HG02840 (cell line): ENCODE measurements around the gene MGAT4D.
A peak's percentile ranks its signal among the peaks of the same experiment; 100 is the strongest.
"Not testable (repeated sequence)": the region's sequence is repeated elsewhere in the genome, so short reads cannot be mapped to it uniquely, and the experiment has no call there.

Experiments used
- ATAC-seq: cut with Tn5 transposase; IDR thresholded peaks from one replicate; pipeline ENCODE4 v1.9.1; 2021; ENCODE audit warnings: mild to moderate bottlenecking, moderate library complexity, moderate number of reproducible peaks; ENCODE audit not compliant: unreplicated experiment, low FRiP score

Gene MGAT4D

DNA sequence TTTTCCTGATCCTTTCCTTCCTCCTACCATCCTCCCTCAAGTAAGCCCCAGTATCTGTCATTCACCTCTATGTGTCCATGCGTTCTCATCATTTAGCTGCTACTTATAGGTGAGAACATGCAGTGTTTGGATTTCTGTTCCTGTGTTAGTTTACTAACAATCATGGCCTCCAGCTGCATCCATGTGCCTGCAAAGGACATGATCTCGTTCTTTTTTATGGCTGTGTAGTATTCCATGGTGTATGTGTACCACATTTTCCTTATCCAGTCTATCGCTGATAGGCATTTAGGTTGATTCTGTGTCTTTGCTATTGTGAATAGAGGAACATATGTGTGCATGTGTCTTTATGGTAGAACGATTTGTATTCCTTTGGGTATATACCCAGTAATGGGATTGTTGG, 53.7 kb downstream of the MGAT4D start:
- not testable (repeated sequence) for ATAC-seq

DNA sequence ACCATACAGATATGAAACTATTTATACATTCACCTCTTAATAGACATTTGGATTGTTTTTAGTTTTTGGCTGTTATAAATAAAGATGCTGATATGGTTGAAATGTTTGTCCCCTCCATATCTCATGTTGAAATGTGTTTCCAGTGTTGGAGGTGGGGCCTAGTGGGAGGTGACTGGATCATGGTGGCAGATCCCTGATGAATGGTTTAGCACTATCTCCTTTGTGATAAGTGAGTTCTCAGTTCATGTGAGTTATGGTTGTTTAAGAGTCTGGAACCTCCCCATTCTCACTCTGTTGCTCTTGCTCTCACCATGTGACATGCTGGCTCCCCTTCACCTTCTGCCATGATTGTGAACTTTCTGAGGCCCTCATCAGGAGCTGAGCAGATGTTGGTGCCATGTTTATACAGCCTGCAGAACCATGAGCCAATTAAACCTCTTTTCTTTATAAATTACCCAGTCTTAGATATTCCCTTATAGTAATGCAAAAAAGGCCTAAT, 58.4 kb downstream of the MGAT4D start:
- no peak for ATAC-seq

GRCh38 chr4:140427919-140428471, 70.1 kb downstream of the MGAT4D start:
- no peak for ATAC-seq

DNA sequence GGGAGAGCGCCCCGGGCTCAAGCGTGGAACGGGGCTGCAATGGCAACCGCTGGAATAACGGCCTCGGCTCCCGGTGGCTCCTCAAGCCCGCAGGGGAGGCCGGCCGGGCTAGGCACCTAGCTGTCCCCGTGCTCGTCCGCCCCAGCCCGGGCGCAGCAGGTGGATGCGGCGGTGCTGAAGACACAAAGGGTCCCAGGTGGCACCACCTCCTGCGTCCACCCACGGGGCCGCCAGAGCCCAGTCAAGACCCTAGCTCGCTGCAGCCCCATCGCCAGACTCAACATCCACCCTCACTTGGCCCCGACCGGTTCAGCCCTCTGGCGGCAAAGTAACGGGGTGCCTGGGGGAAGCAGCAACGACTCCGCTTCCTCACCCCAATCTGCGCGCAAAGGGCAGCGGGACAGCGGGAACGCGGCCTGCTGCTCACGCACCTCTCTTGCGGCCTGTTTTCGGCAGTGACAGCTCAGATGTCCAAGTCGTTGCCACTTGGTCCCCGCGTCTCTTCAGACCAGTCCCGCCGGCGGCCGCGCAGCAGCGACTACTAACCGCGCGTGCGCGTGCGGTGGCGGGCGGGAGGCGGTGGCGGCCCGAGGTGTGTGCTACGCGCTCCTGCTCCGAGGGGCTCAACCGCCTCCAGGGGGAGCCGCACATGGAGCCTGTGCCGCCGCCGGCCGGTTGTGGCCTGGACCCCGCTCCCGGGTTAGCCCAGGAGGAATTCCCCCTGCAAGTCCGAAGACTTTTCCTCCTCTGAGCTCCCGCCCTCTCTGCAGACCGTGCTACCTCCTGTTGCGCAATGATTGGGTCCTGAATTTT, 70.8 kb downstream of the MGAT4D start, which contains the start of gene CLGN:
CLGN (minus strand) TSS at position 543 of the 813 bp plus-strand sequence. CDS start 14,570 bp downstream, outside the sequence.
- ATAC-seq: peak; percentile 81

- ATAC-seq: peak; percentile 14
Measured at GRCh38 chr4:140426610-140427105, 71.4 kb downstream of the MGAT4D start.

DNA sequence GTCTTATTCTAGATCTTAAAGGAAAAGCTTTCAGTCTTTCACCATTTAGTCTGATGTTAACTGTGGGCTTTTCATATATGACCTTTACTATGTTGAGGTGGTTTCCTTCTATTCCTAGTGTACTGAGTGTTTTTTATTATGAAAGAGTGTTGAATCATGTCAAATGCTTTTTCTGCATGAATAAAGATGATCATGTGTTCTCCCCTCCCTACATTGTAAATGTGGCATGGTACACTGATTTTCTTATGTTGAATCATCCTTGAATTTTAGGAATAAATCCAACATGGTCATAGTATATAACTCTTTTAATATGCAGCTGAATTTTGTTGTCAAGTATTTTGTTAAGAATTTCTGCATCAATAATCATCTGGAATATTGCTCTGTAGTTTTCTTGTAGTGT, 75.0 kb downstream of the MGAT4D start:
- no peak for ATAC-seq

DNA sequence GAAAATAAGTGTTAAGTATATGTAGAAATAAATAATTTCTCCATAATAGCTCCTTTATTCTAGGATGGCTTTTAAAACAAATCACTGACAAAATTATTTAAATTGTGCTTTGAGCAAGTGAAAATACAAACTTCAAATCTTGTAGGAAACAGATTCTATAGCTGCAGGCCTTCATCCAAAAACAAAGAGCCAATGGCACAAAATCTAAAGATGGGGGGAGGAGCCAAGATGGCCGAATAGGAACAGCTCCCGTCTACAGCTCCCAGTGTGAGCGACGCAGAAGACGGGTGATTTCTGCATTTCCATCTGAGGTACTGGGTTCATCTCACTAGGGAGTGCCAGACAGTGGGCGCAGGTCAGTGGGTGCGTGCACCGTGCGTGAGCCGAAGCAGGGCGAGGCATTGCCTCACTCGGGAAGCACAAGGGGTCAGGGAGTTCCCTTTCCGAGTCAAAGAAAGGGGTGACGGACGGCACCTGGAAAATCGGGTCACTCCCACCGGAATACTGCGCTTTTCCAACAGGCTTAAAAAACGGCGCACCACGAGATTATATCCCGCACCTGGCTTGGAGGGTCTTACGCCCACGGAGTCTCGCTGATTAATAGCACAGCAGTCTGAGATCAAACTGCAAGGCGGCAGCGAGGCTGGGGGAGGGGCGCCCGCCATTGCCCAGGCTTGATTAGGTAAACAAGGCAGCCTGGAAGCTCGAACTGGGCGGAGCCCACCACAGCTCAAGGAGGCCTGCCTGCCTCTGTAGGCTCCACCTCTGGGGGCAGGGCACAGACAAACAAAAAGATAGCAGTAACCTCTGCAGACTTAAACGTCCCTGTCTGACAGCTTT, 84.7 kb downstream of the MGAT4D start:
- ATAC-seq: not testable (repeated sequence)

- no peak for ATAC-seq
Measured at GRCh38 chr4:140408974-140409373, 89.1 kb downstream of the MGAT4D start.

DNA sequence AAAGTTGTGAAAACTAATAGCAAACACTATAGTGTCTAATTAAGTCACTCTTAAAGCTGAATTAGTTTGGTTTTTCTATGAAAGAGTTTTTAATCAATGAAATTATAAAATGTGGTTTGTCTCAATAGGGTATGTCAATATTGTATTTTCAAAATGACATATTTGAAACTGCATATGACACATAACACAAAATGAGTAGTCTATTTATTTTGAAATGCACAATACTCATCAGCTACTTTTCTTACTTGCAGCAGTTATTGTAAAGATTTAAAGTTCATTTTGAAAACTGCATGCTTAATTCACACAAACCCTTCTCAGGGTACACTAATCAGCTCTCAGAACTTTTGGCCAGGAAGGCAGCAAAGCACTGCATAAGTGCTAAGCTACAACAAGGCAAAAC, 91.8 kb downstream of the MGAT4D start:
- ATAC-seq: no peak

DNA sequence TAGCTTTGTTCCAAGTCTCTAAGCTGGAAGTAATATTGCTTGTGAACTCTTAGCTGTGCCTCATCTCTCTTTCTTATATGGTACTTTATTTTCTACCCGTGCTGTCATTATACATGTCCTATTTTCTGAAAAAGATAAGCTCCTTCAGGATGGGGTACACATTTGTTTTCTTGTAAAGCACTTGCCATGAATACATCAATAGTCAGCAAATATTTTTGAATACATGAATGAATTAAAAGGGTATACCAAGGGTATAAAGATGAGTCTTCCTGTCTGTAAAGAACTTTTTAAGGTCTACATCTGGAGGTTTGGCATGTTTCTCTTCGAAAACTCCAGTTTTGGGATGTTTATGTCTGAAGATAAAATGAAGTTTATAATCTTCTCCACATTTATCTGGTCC, 98.0 kb downstream of the MGAT4D start:
- no peak for ATAC-seq

- ATAC-seq: no peak
Measured at GRCh38 chr4:140395668-140396067, 102.4 kb downstream of the MGAT4D start.
